ENCODE measurements around the gene MDH1B.
"Not testable (repeated sequence)": the region's sequence is repeated elsewhere in the genome, so short reads cannot be mapped to it uniquely, and the experiment has no call there.

Gene MDH1B

DNA sequence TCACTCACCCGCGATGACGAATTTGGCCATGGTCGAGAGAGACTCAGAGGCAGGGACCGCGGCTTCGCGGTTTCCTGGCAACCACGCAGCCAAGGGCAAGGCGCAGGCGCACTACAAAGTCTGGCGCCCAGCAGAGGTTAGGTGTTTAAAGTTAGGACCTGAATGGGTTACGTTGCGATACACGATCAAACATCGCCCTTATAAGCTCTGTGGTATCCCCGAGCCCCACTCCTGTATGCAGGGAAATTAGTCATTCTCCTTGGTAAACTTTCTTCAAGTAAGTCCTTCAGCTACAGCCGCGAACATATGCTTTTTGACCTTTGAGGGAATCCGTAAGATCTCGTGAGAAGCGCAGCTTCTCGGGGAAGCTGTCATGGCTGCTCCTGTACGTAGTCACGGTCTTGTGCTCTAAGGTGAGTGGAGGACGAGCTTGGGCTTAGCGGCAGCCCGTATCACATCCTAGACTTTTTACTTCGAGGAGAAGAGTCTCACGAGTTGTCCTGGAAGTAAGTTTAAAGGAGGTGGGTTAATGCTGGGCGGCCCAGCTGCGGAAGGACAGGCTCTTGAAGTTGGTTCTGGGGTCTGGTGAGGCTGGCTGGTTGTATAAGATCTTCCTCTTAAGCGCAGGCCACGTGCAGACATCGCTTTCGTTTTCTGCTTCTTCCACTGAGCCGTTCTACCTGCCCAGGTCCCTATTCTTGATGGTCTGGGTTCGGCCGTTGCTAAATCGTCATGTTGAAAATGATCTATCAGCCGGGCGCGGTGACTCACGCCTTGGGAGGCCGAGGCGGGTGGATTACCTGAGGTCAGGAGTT is at the start of gene MDH1B, which contains the start of gene FASTKD2:
TSS of gene MDH1B (minus strand) at position 87 of the 815 bp plus-strand sequence. CDS start at position 30, 57 bp downstream.
TSS of gene FASTKD2 (plus strand) at position 365 of the 815 bp plus-strand sequence. CDS start 1,088 bp downstream, outside the sequence.
- DNase-seq = peak; percentile 79

DNA sequence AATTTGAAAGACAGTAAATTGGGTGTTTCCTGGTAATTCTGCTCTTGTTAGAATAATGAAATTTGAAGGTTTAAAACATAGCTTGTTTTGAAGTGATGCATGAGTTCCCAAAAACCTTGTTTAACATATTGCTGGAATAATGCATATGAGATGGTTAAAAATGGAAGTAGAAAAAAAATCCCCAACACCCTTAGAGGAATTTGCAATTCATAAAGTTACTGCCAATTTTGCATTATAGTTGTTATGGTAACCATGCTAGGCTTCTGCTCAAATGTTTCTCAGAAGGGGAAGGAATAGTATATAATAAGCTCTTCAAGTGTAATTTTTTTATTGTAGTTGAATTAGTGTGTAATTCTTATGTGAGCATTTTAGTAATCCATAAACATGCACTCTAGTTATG is 49.4 kb upstream of the MDH1B start:
- DNase-seq = no peak

- DNase-seq = not testable (repeated sequence)
These were observed 47.3 kb upstream of the MDH1B start for GRCh38 chr2:206812471-206812870.

GRCh38 chr2:206807624-206808023 is 42.5 kb upstream of the MDH1B start:
- not testable (repeated sequence) for DNase-seq

- DNase-seq = no peak
These were observed 40.9 kb upstream of the MDH1B start for GRCh38 chr2:206805887-206806607.

- no peak for DNase-seq
These were observed 39.2 kb upstream of the MDH1B start for GRCh38 chr2:206804326-206804725.

GRCh38 chr2:206802654-206803514 is 37.8 kb upstream of the MDH1B start:
- no peak for DNase-seq

- no peak for DNase-seq
These were observed 36.5 kb upstream of the MDH1B start for GRCh38 chr2:206801418-206802189.

- DNase-seq = peak; percentile 45
These were observed 35.6 kb upstream of the MDH1B start for GRCh38 chr2:206800506-206801417.

DNA sequence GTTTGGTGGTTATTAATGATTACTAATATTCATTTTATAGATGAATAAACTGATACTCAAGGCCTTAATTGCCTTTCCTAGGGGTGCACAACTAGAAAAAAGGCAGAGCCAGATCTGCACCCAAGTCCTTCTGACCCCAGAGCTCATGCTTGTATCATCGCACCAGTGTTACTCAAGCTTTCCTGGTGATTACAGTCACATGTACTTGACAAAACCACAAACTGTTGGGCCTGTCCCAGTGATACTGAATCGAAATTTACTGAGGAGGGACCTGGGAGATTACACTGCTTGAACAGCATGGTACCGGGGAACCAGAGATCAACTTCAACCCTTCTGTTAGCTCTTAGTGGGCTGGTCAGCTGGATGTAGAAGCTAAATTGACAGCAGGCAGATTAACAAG is 34.0 kb upstream of the MDH1B start:
- no peak for DNase-seq

GRCh38 chr2:206798000-206798399 is 32.9 kb upstream of the MDH1B start:
- no peak for DNase-seq

- DNase-seq = peak; percentile 4
These were observed 32.2 kb upstream of the MDH1B start for GRCh38 chr2:206797376-206797775.

DNA sequence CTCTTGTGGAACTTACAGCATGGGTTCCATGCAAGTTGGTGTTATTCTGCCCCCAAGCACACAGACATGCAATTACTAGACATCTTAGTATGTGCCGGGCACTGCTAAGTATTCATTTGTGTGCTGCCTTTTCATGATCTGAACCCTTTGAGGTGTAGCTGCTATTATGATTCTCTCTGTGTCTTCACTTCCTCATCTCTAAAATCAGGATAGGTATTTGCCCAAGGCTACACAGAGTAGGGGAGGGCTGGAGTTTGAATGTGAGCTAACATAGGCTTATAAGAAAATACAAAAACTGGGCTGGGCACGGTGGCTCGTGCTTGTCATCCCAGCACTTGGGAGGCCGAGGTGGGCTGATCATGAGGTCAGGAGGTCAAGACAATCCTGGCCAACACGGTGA is 27.5 kb upstream of the MDH1B start:
- DNase-seq = no peak

- no peak for DNase-seq
These were observed 25.3 kb upstream of the MDH1B start for GRCh38 chr2:206790311-206790935.

GRCh38 chr2:206784559-206785353 is 19.6 kb upstream of the MDH1B start:
- no peak for DNase-seq

GRCh38 chr2:206783718-206784117 is 18.6 kb upstream of the MDH1B start:
- DNase-seq = no peak

DNA sequence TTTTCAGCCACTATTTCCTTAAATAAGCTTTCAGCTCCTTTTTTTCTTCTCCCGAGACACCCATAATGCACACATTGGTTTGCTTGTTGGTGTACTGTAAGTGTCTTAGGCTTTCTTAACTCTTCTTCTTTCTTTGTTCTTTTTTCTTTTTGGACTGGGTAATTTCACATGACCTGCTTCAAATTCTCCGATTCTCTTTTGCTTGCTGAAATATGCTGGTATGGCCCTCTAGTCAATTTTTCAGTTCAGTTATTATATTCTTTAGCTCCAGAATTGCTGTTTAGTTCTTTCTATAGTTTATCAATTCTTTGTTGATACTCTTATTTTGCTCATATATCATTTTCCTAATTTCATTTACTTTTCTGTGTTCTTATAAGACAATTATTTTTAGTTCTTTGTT is 15.5 kb upstream of the MDH1B start:
- no peak for DNase-seq

DNA sequence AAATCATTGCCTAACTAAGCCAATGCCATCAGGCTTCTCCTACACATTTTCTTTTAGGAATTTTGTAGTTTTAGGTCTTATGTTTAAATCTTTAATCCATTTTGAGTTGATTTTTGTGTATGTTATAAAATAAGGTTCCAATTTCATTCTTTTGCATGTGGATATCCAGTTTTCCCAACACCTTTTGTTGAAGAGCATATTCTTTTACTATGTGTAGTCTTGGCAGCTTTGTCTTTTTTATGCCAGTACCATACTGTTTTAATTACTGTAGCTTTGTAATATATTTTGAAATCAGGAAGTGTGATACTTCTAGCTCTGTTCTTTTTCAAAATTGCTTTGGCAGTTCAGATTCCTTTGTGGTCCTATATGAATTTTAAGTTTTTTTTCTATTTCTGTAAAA is 11.3 kb upstream of the MDH1B start:
- no peak for DNase-seq

DNA sequence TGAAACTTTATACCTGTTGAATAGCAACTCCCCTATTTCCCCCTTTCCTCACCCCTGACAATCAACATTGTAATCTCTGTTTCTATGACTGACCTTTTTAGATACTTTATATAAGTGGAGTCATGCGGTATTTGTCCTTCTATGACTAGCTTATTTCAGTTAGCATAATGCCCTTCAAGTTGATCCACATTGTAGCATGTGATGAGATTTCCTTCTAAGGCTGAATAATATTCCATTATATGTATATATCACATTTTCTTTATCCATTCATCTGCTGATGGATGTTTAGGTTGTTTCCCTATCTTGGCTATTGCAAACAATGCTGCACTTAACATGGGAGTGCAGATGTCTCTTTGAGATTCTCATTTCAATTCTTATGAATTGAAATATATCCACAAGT is 9.7 kb upstream of the MDH1B start:
- no peak for DNase-seq

Data from NCI-H2029 (cell line).